ENCODE results near the gene NSG2.
"Not testable (repeated sequence)": the region's sequence is repeated elsewhere in the genome, so short reads cannot be mapped to it uniquely, and the experiment has no call there.

The NSG2 gene

GRCh38 chr5:174140452-174141020, 95.0 kb downstream of the NSG2 start:
- no peak for TF ChIP-seq HDGF (IDR thresholded peaks at IDR 0.05; ENCODE audit: borderline replicate concordance)
- TF ChIP-seq FOXM1 (IDR thresholded peaks at IDR 0.05; ENCODE audit: borderline replicate concordance), result no peak
- no peak for TF ChIP-seq SUZ12 (IDR thresholded peaks at IDR 0.05)
- no peak for TF ChIP-seq CTBP1 (IDR thresholded peaks at IDR 0.05; ENCODE audit: borderline replicate concordance)
- TF ChIP-seq ELF4 (IDR thresholded peaks at IDR 0.05), result no peak
- TF ChIP-seq LEF1 (IDR thresholded peaks at IDR 0.05; ENCODE audit: borderline replicate concordance), result no peak
- no peak for DNase-seq (ENCODE audit: extremely low spot score)
- ChIA-PET CTCF (no interaction called here), POLR2A (no interaction called here)

GRCh38 chr5:174141398-174141797, 95.9 kb downstream of the NSG2 start:
- DNase-seq (ENCODE audit: extremely low spot score), result no peak
- ChIA-PET CTCF (no interaction called here), POLR2A (no interaction called here)
- TF ChIP-seq SP1 (IDR thresholded peaks at IDR 0.05) (no peak), HDGF (IDR thresholded peaks at IDR 0.05; ENCODE audit: borderline replicate concordance) (no peak), SUZ12 (IDR thresholded peaks at IDR 0.05) (no peak), NFRKB (IDR thresholded peaks at IDR 0.05) (no peak), FOXA1 (IDR thresholded peaks at IDR 0.05) (no peak), BHLHE40 (IDR thresholded peaks at IDR 0.05; ENCODE audit: borderline replicate concordance) (no peak), CTBP1 (IDR thresholded peaks at IDR 0.05; ENCODE audit: borderline replicate concordance) (no peak), FOXK2 (IDR thresholded peaks at IDR 0.05) (no peak), L3MBTL2 (conservative IDR thresholded peaks at IDR 0.05) (no peak), ARNT (IDR thresholded peaks at IDR 0.05) (no peak), TARDBP (IDR thresholded peaks at IDR 0.05) (no peak), LEF1 (IDR thresholded peaks at IDR 0.05; ENCODE audit: borderline replicate concordance) (no peak), ELF4 (IDR thresholded peaks at IDR 0.05) (no peak), PKNOX1 (IDR thresholded peaks at IDR 0.05) (no peak), FOXM1 (IDR thresholded peaks at IDR 0.05; ENCODE audit: borderline replicate concordance) (no peak)

- POLR2A ChIA-PET, result no interaction called here
- no peak for DNase-seq (ENCODE audit: extremely low spot score)
- CTCF ChIA-PET, result no interaction called here
- TF ChIP-seq BHLHE40 (IDR thresholded peaks at IDR 0.05; ENCODE audit: borderline replicate concordance) (no peak), ZNF384 (IDR thresholded peaks at IDR 0.05) (no peak), ELF4 (IDR thresholded peaks at IDR 0.05) (no peak), FOXM1 (IDR thresholded peaks at IDR 0.05; ENCODE audit: borderline replicate concordance) (no peak), PKNOX1 (IDR thresholded peaks at IDR 0.05) (no peak), LEF1 (IDR thresholded peaks at IDR 0.05; ENCODE audit: borderline replicate concordance) (no peak), HDGF (IDR thresholded peaks at IDR 0.05; ENCODE audit: borderline replicate concordance) (no peak), NFRKB (IDR thresholded peaks at IDR 0.05) (no peak), FOXK2 (IDR thresholded peaks at IDR 0.05) (no peak), SP1 (IDR thresholded peaks at IDR 0.05) (no peak), CTBP1 (IDR thresholded peaks at IDR 0.05; ENCODE audit: borderline replicate concordance) (no peak), ARNT (IDR thresholded peaks at IDR 0.05) (no peak), FOXA1 (IDR thresholded peaks at IDR 0.05) (no peak), TARDBP (IDR thresholded peaks at IDR 0.05) (no peak), L3MBTL2 (conservative IDR thresholded peaks at IDR 0.05) (no peak), SUZ12 (IDR thresholded peaks at IDR 0.05) (no peak)
Observed at GRCh38 chr5:174145091-174145490, 99.6 kb downstream of the NSG2 start.

- ChIA-PET POLR2A (no interaction called here), CTCF (no interaction called here)
Observed at GRCh38 chr5:174145821-174146220, 100.3 kb downstream of the NSG2 start.

GRCh38 chr5:174146556-174146955, 101.0 kb downstream of the NSG2 start:
- POLR2A ChIA-PET, result no interaction called here
- CTCF ChIA-PET, result no interaction called here
- no peak for DNase-seq (ENCODE audit: extremely low spot score)
- TF ChIP-seq L3MBTL2 (conservative IDR thresholded peaks at IDR 0.05) (no peak), ELF4 (IDR thresholded peaks at IDR 0.05) (no peak), TARDBP (IDR thresholded peaks at IDR 0.05) (no peak), ARNT (IDR thresholded peaks at IDR 0.05) (no peak), FOXK2 (IDR thresholded peaks at IDR 0.05) (no peak), PKNOX1 (IDR thresholded peaks at IDR 0.05) (no peak), NFRKB (IDR thresholded peaks at IDR 0.05) (no peak), CTBP1 (IDR thresholded peaks at IDR 0.05; ENCODE audit: borderline replicate concordance) (no peak), SP1 (IDR thresholded peaks at IDR 0.05) (no peak)

More at GRCh38 chr5:174145821-174146220, 100.3 kb downstream of the NSG2 start:
- DNase-seq (ENCODE audit: extremely low spot score), result no peak
- no peak for TF ChIP-seq FOXK2 (IDR thresholded peaks at IDR 0.05)
- TF ChIP-seq SP1 (IDR thresholded peaks at IDR 0.05), result no peak
- TF ChIP-seq PKNOX1 (IDR thresholded peaks at IDR 0.05), result no peak
- TF ChIP-seq CTBP1 (IDR thresholded peaks at IDR 0.05; ENCODE audit: borderline replicate concordance), result no peak

GRCh38 chr5:174147012-174147411, 101.5 kb downstream of the NSG2 start:
- CTCF ChIA-PET; DNase-seq (ENCODE audit: extremely low spot score); POLR2A ChIA-PET: not testable (repeated sequence)

Measured in HEK293T (cell line).